Endothelial cell of umbilical vein (primary cell): ENCODE measurements around the gene MAPK6. TPM values are rescaled to one million over a fixed set of nuclear protein-coding genes. Genes with fewer than 3 reads are reported as not detected.
A peak's percentile ranks its signal among the peaks of the same experiment; 100 is the strongest.

ENCODE experiments used
- BruUV-seq: library from RNA; stranded (reverse); fragments of 400-500 nt; replicated peaks from 2 replicates; lab custom pipeline; 2021; lab: Mats Ljungman, UMichigan
- CTCF ChIA-PET: fragments of 300-600, 350-600 bp; sonication (Branson Sonifier 250); formaldehyde crosslinking; loops from one replicate; lab custom pipeline; 2021; ENCODE audit warnings: antibody characterized with exemption, inconsistent platforms; lab: Charles Lee
- POLR2A ChIA-PET: fragments of 300-600, 350-600 bp; sonication (Branson Sonifier 250); formaldehyde crosslinking; loops from one replicate; lab custom pipeline; 2021; ENCODE audit warnings: antibody characterized with exemption, inconsistent platforms; lab: Charles Lee
- DNase-seq: peaks from one replicate; pipeline ENCODE4 v3.0.0-alpha.2; 2011; ENCODE audit warnings: low read depth, low spot score
- FAIRE-seq: peaks from 2 replicates; lab custom pipeline; 2011; peaks lifted over from hg19 to GRCh38; lab: Jason Lieb, UNC
- H2AFZ ChIP-seq: 2 replicates; pipeline ENCODE4 v1.6.0; 2012; ENCODE audit warnings: low read depth, low read length, control low read depth, inconsistent platforms
- H3K27ac ChIP-seq: 2 replicates; pipeline ENCODE4 v1.5.1; 2011; ENCODE audit warnings: low read depth, mild to moderate bottlenecking, control low read depth, low read length, moderate library complexity; ENCODE audit not compliant: insufficient read depth
- H3K27me3 ChIP-seq, 2 experiments: 2 replicates each; pipeline versions ENCODE4 v1.6.0 to v1.6.1; 2011; ENCODE audit warnings: low read length in 2 of 2, mixed read lengths in 1 of 2; ENCODE audit not compliant: control insufficient read depth in 2 of 2, insufficient read depth in 2 of 2
- H3K36me3 ChIP-seq, 2 experiments: 2 replicates in 1 of 2; 3 replicates in 1 of 2; pipeline ENCODE4 v1.5.1; 2011; ENCODE audit warnings: low read length in 2 of 2, mild to moderate bottlenecking in 1 of 2, moderate library complexity in 1 of 2; ENCODE audit not compliant: control insufficient read depth in 2 of 2, insufficient read depth in 2 of 2; ENCODE audit errors: extremely low read depth in 1 of 2
- H3K4me1 ChIP-seq: 3 replicates; pipeline ENCODE4 v1.5.1; 2011; ENCODE audit warnings: mild to moderate bottlenecking, low read length; ENCODE audit not compliant: control insufficient read depth, insufficient read depth; ENCODE audit errors: extremely low read depth
- H3K4me2 ChIP-seq: 2 replicates; pipeline ENCODE4 v1.6.1; 2011; ENCODE audit warnings: low read length, control low read depth, mixed read lengths; ENCODE audit not compliant: insufficient read depth
- H3K4me3 ChIP-seq, 3 experiments: fragments of 200-600 bp in 1 of 3; sonication (generic), shearing (Covaris generic) in 1 of 3; replicated peaks in 1 of 3; 2 replicates each; pipeline ENCODE4 v1.5.1; 2011 to 2016; ENCODE audit warnings: control low read depth in 3 of 3, low read length in 3 of 3, mild to moderate bottlenecking in 2 of 3, inconsistent platforms in 1 of 3, low read depth in 1 of 3, moderate library complexity in 1 of 3; ENCODE audit not compliant: insufficient read depth in 1 of 3
- H3K79me2 ChIP-seq: 2 replicates; pipeline ENCODE4 v1.6.0; 2012; ENCODE audit warnings: low read length, inconsistent platforms; ENCODE audit not compliant: control insufficient read depth, insufficient read depth
- H3K9ac ChIP-seq: replicated peaks from 2 replicates; pipeline ENCODE3; 2011; ENCODE audit warnings: low read length, control low read depth; ENCODE audit not compliant: insufficient read depth; ENCODE audit errors: extremely low read depth
- H3K9me1 ChIP-seq: replicated peaks from 3 replicates; pipeline ENCODE4 v1.6.0; 2011; ENCODE audit warnings: mild to moderate bottlenecking, low read length; ENCODE audit not compliant: control insufficient read depth, insufficient read depth; ENCODE audit errors: extremely low read depth
- H3K9me3 ChIP-seq: replicated peaks from 2 replicates; pipeline ENCODE4 v1.5.1; 2012; ENCODE audit warnings: low read length, inconsistent platforms; ENCODE audit not compliant: control insufficient read depth, insufficient read depth
- H4K20me1 ChIP-seq: replicated peaks from 2 replicates; pipeline ENCODE3; 2011; ENCODE audit warnings: mild to moderate bottlenecking, low read length; ENCODE audit not compliant: control insufficient read depth, insufficient read depth; ENCODE audit errors: extremely low read depth
- EZH2 ChIP-seq: IDR thresholded peaks from 2 replicates; pipeline ENCODE4 v1.6.1; 2012; ENCODE audit warnings: borderline replicate concordance, low read depth, mild to moderate bottlenecking, moderate library complexity, low read length, inconsistent platforms; ENCODE audit not compliant: severe bottlenecking
- FOS ChIP-seq: IDR thresholded peaks from 2 replicates; pipeline ENCODE4 v1.6.1; 2011; ENCODE audit warnings: mild to moderate bottlenecking, low read length, moderate library complexity, borderline replicate concordance; ENCODE audit not compliant: insufficient read depth
- GATA2 ChIP-seq: IDR thresholded peaks from 2 replicates; pipeline ENCODE4 v1.7.0; 2011; ENCODE audit warnings: low read depth, mild to moderate bottlenecking, moderate library complexity, mixed read lengths, low read length; ENCODE audit not compliant: insufficient read length, insufficient read depth
- JUN ChIP-seq: IDR thresholded peaks from 2 replicates; pipeline ENCODE4 v1.6.1; 2011; ENCODE audit warnings: borderline replicate concordance, low read depth; ENCODE audit not compliant: insufficient read length, insufficient read depth
- MAX ChIP-seq: IDR thresholded peaks from 2 replicates; pipeline ENCODE4 v1.6.1; 2011; ENCODE audit not compliant: insufficient read depth, insufficient read length
- MYC ChIP-seq: IDR thresholded peaks from one replicate; pipeline ENCODE4 v1.6.1; 2011; ENCODE audit warnings: mild to moderate bottlenecking, low read depth, low read length
- POLR2A ChIP-seq: IDR thresholded peaks from 2 replicates; pipeline ENCODE4 v1.6.1; 2012; ENCODE audit warnings: low read depth, mild to moderate bottlenecking, control low read depth, low read length
- POLR2AphosphoS5 ChIP-seq: IDR thresholded peaks from 2 replicates; pipeline ENCODE4 v1.6.1; 2012; ENCODE audit warnings: low read depth, mild to moderate bottlenecking, control low read depth, low read length, moderate library complexity; ENCODE audit not compliant: insufficient read depth
- dilution Hi-C: fragments of 300-500 bp; cut with MboI; formaldehyde crosslinking; loops from one replicate; pipeline ENCODE4 v1.15.0; 2019; ENCODE audit warnings: low sequenced_read_pairs; ENCODE audit not compliant: extremely low pct_ligation_motif_present
- intact Hi-C: fragments of 100-400 bp; cut with micrococcal nuclease; formaldehyde crosslinking; loops from one replicate; pipeline ENCODE4 v1.10.0; 2022
- polyA plus RNA-seq, 4 experiments: library from polyadenylated mRNA; depleted of rRNA in 3 of 4; stranded (reverse) in 3 of 4; unstranded in 1 of 4; fragments of >200 nt; gene quantifications; 2 replicates each; pipeline versions ENCODE4 v1.2.1 to v1.2.3, GENCODE V29; 2011 to 2012; ENCODE audit warnings: missing spikeins in 1 of 4
- total RNA-seq: library from RNA; stranded (reverse); gene quantifications from 2 replicates; pipeline ENCODE4 v1.2.3, GENCODE V29; 2021
- TF ChIP-seq, protein P1 (sequence below), 2 donors: IDR thresholded peaks; 1 replicate in 1 of 2; 2 replicates in 1 of 2; pipeline ENCODE4 v1.5.1; 2011; ENCODE audit warnings: low read length in 2 of 2, mild to moderate bottlenecking in 2 of 2, moderate library complexity in 2 of 2, control low read depth in 1 of 2, inconsistent platforms in 1 of 2, low read depth in 1 of 2; ENCODE audit not compliant: insufficient read depth in 1 of 2; ENCODE audit errors: extremely low read depth in 1 of 2

MAPK6 gene
- total and polyA plus RNA-seq, 2 donors (not counting 3 experiments of a cell fraction or from before 2014, with no cell fraction given): 10.9 to 37.4 TPM

DNA sequence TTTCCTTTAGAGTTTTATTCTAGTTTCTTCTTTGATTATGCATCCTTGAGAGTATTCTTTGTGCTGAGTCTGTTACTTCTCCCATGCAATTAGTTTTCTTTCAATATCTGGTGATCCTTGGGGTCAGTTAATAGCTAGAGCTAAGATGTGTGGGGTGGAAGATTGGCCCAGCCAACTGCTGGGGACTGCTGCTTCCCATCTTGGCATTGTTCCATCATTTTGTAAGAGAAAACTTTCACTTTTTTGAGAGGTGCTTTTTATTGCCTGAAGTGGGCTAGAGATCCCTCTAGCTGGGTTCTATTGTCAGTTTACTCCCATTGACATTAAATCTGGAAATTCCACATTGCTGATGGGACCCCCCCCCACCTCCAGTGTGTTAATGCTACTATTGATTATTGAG, 78.2 kb downstream of the MAPK6 start:
- Histone ChIP-seq H3K4me2 (no peak overlapping the region), H3K9ac (no peak overlapping the region), H3K4me1 (peaks cover 35% of the 10 kb centered on the region), H3K36me3 (no peaks in the 10 kb centered on the region), H3K4me3 (no peak overlapping the region), H4K20me1 (no peaks in the 10 kb centered on the region), H3K27me3 (no peaks in the 10 kb centered on the region), H3K79me2 (no peaks in the 10 kb centered on the region), H3K9me1 (no peaks in the 10 kb centered on the region), H2AFZ (no peak overlapping the region), H3K9me3 (no peaks in the 10 kb centered on the region), H3K27ac (no peak overlapping the region)
- no peak for FAIRE-seq
- DNase-seq: peak; percentile 71
- POLR2A ChIA-PET: interaction anchor here (0.6 kb wide), 1 partner anchor 576 kb away, joined by 5 read pairs; no protein-coding TSS in a partner anchor
- intact Hi-C loops (no loop called here), dilution Hi-C loops (no loop called here)
- TF ChIP-seq POLR2AphosphoS5: no peak
- TF ChIP-seq MYC: no peak
- TF ChIP-seq GATA2: no peak
- TF ChIP-seq POLR2A: no peak
- TF ChIP-seq, protein P1, sequence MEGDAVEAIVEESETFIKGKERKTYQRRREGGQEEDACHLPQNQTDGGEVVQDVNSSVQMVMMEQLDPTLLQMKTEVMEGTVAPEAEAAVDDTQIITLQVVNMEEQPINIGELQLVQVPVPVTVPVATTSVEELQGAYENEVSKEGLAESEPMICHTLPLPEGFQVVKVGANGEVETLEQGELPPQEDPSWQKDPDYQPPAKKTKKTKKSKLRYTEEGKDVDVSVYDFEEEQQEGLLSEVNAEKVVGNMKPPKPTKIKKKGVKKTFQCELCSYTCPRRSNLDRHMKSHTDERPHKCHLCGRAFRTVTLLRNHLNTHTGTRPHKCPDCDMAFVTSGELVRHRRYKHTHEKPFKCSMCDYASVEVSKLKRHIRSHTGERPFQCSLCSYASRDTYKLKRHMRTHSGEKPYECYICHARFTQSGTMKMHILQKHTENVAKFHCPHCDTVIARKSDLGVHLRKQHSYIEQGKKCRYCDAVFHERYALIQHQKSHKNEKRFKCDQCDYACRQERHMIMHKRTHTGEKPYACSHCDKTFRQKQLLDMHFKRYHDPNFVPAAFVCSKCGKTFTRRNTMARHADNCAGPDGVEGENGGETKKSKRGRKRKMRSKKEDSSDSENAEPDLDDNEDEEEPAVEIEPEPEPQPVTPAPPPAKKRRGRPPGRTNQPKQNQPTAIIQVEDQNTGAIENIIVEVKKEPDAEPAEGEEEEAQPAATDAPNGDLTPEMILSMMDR (IDR thresholded peaks at IDR 0.05; ENCODE audit: extremely low read depth in 1 of 2, insufficient read depth in 1 of 2, low read depth in 1 of 2, low read length in 2 of 2): no peak
- no peak for TF ChIP-seq JUN
- no peak for TF ChIP-seq FOS
- no peak for TF ChIP-seq EZH2
- no peak for TF ChIP-seq MAX
- BruUV-seq: no TSS peak
- CTCF ChIA-PET: interaction anchor here (1.0 to 1.7 kb wide), 4 partner anchors 14 to 42 kb away, joined by 3 to 16 read pairs (median 4); no protein-coding TSS in a partner anchor
